Measurements from ENCODE around the gene PLCB2. TPM values are rescaled to one million over a fixed set of nuclear protein-coding genes. Genes with fewer than 3 reads are reported as not detected.
A peak's percentile ranks its signal among the peaks of the same experiment; 100 is the strongest.

The PLCB2 gene
- total and polyA plus RNA-seq, 2 donors (not counting 1 experiment from before 2014, with no cell fraction given), result 166 to 312 TPM

- H3K27me3 Mint-ChIP-seq, result peaks cover under 1% of the 10 kb centered on the region
- WGBS (ENCODE audit: insufficient coverage), result no CpG with 5 or more reads among the region's 2 CpGs
- H3K9me3 Mint-ChIP-seq (ENCODE audit: insufficient read depth), result no peaks in the 10 kb centered on the region
- Histone ChIP-seq H3K27me3 (replicated peaks in 1 of 4; ENCODE audit: control extremely low read depth in 1 of 4, control insufficient read depth in 3 of 4, insufficient read depth in 4 of 4, low read length in 3 of 4) (peaks cover 0 to 2% (median under 1%) of the 10 kb centered on the region in 4 experiments), H4K20me1 (ENCODE audit: control insufficient read depth, insufficient read depth, low read length, poor library complexity, severe bottlenecking) (no peaks in the 10 kb centered on the region), H3K9me3 (ENCODE audit: control extremely low read depth in 1 of 3, control insufficient read depth in 2 of 3, insufficient read depth in 1 of 3, low read length in 2 of 3) (peaks cover 0 to 2% (median 0%) of the 10 kb centered on the region in 3 donors), H3K36me3 (replicated peaks in 1 of 2; ENCODE audit: control extremely low read depth in 1 of 2, control insufficient read depth in 1 of 2, extremely low read depth in 1 of 2, insufficient read depth in 2 of 2, low read length in 1 of 2) (no peaks in the 10 kb centered on the region), H3K27ac (ENCODE audit: low read length in 2 of 2) (no peak overlapping the region), H3K79me2 (ENCODE audit: control insufficient read depth, insufficient read depth, low read length) (no peaks in the 10 kb centered on the region), H3K4me2 (replicated peaks; ENCODE audit: low read depth, low read length, poor library complexity, severe bottlenecking) (no peak overlapping the region), H2AFZ (ENCODE audit: insufficient read depth, low read depth, low read length, poor library complexity, severe bottlenecking) (no peak overlapping the region), H3K4me1 (ENCODE audit: control insufficient read depth in 2 of 2, insufficient read depth in 2 of 2, low read length in 2 of 2) (peaks cover 38 to 42% of the 10 kb centered on the region in 2 donors), H3K9ac (ENCODE audit: low read length) (no peak overlapping the region), H3K4me3 (ENCODE audit: control extremely low read depth in 1 of 5, extremely low read depth in 1 of 5, insufficient read depth in 1 of 5, low read depth in 2 of 5, low read length in 4 of 5) (no peak overlapping the region)
- peak; percentile 78 for DNase-seq
- intact Hi-C loops (cut with micrococcal nuclease), result loop anchor here (5.0 kb wide), 5 partner anchors 39 to 534 kb away; partner anchors contain the start of genes ANKRD63, BMF and BUB1B
- H3K27ac Mint-ChIP-seq, result peak overlapping the region; percentile 2
- peaks cover 38% of the 10 kb centered on the region for H3K4me1 Mint-ChIP-seq
- CTCF ChIA-PET, result interaction anchor here (0.7 to 8.5 kb wide), 15 partner anchors 8 to 632 kb away, joined by 3 to 221 read pairs (median 6); partner anchors contain the start of genes CCDC9B, IVD and PLCB2
- peak; percentile 20 for ATAC-seq (ENCODE audit: low read depth)
- peak; percentile 93 for TF ChIP-seq CTCF (IDR thresholded peaks at IDR 0.05)
- TF ChIP-seq EZH2 (IDR thresholded peaks at IDR 0.05; ENCODE audit: borderline replicate concordance, insufficient read depth, low read depth, low read length, poor library complexity, severe bottlenecking), result no peak
- POLR2A ChIA-PET, result interaction anchor here (2.0 kb wide), 1 partner anchor 13 kb away, joined by 5 read pairs; the partner anchor contains the start of gene PLCB2
- no peak overlapping the region for H3K4me3 Mint-ChIP-seq
Measured at GRCh38 chr15:40320931-40321371, 13.2 kb upstream of the PLCB2 start.

- no peak overlapping the region for H3K4me2 ChIP-seq (replicated peaks; ENCODE audit: low read depth, low read length, poor library complexity, severe bottlenecking)
- 89% methylated on average over 1 of the region's 1 CpG for WGBS (ENCODE audit: insufficient coverage)
- H3K36me3 ChIP-seq (replicated peaks in 1 of 2; ENCODE audit: control extremely low read depth in 1 of 2, control insufficient read depth in 1 of 2, extremely low read depth in 1 of 2, insufficient read depth in 2 of 2, low read length in 1 of 2), result no peaks in the 10 kb centered on the region
- CTCF ChIA-PET, result interaction anchor here (1.1 to 8.5 kb wide), 15 partner anchors 8 to 275 kb away, joined by 3 to 221 read pairs (median 6); partner anchors contain the start of genes CCDC9B, IVD and PLCB2
- peaks cover 32 to 40% of the 10 kb centered on the region in 2 donors for H3K4me1 ChIP-seq (ENCODE audit: control insufficient read depth in 2 of 2, insufficient read depth in 2 of 2, low read length in 2 of 2)
- intact Hi-C loops (cut with micrococcal nuclease), result loop anchor here (5.0 kb wide), 5 partner anchors 38 to 533 kb away; partner anchors contain the start of genes ANKRD63, BMF and BUB1B
- TF ChIP-seq EZH2 (IDR thresholded peaks at IDR 0.05; ENCODE audit: borderline replicate concordance, insufficient read depth, low read depth, low read length, poor library complexity, severe bottlenecking) (no peak), CTCF (IDR thresholded peaks at IDR 0.05) (no peak)
- H3K9ac ChIP-seq (ENCODE audit: low read length), result no peak overlapping the region
- Mint-ChIP-seq H3K4me3 (no peak overlapping the region), H3K9me3 (ENCODE audit: insufficient read depth) (no peaks in the 10 kb centered on the region), H3K27me3 (peaks cover 6% of the 10 kb centered on the region), H3K27ac (no peak overlapping the region), H3K4me1 (peaks cover 32% of the 10 kb centered on the region)
- no peaks in the 10 kb centered on the region for H4K20me1 ChIP-seq (ENCODE audit: control insufficient read depth, insufficient read depth, low read length, poor library complexity, severe bottlenecking)
- peaks cover 0 to 2% (median 0%) of the 10 kb centered on the region in 3 donors for H3K9me3 ChIP-seq (ENCODE audit: control extremely low read depth in 1 of 3, control insufficient read depth in 2 of 3, insufficient read depth in 1 of 3, low read length in 2 of 3)
- H3K4me3 ChIP-seq (ENCODE audit: control extremely low read depth in 1 of 5, extremely low read depth in 1 of 5, insufficient read depth in 1 of 5, low read depth in 2 of 5, low read length in 4 of 5), result no peak overlapping the region
- H3K79me2 ChIP-seq (ENCODE audit: control insufficient read depth, insufficient read depth, low read length), result no peaks in the 10 kb centered on the region
- DNase-seq, result no peak
- no peak overlapping the region for H2AFZ ChIP-seq (ENCODE audit: insufficient read depth, low read depth, low read length, poor library complexity, severe bottlenecking)
- no peak for ATAC-seq (ENCODE audit: low read depth)
- POLR2A ChIA-PET, result interaction anchor here (2.0 kb wide), 1 partner anchor 13 kb away, joined by 5 read pairs; the partner anchor contains the start of gene PLCB2
- H3K27me3 ChIP-seq (replicated peaks in 1 of 4; ENCODE audit: control extremely low read depth in 1 of 4, control insufficient read depth in 3 of 4, insufficient read depth in 4 of 4, low read length in 3 of 4), result peaks cover 0 to 3% (median 2%) of the 10 kb centered on the region in 4 experiments
- no peak overlapping the region for H3K27ac ChIP-seq (ENCODE audit: low read length in 2 of 2)
Measured at GRCh38 chr15:40320409-40320808, 12.7 kb upstream of the PLCB2 start.
